Suprapubic skin (tissue), 4 donors: ENCODE results near the gene GUCY1A2. TPM values are rescaled to one million over a fixed set of nuclear protein-coding genes. Genes with fewer than 3 reads are reported as not detected.

Experiments used
- DNase-seq, 2 donors: peaks; one replicate each; pipeline ENCODE4 v3.0.0-alpha.2; 2019; ENCODE audit warnings: low spot score in 2 of 2
- H3K27ac ChIP-seq: fragments of 200-600 bp; sonication (generic); one replicate; pipeline ENCODE4 v1.5.1; 2019
- H3K27me3 ChIP-seq: fragments of 200-600 bp; sonication (generic); one replicate; pipeline ENCODE4 v1.5.1; 2019
- H3K36me3 ChIP-seq: fragments of 200-600 bp; sonication (generic); one replicate; pipeline ENCODE4 v1.5.1; 2019
- H3K4me1 ChIP-seq: fragments of 200-600 bp; sonication (generic); one replicate; pipeline ENCODE4 v1.5.1; 2019
- H3K4me3 ChIP-seq: fragments of 200-600 bp; sonication (generic); one replicate; pipeline ENCODE4 v1.5.1; 2019; ENCODE audit warnings: mild to moderate bottlenecking
- H3K9me3 ChIP-seq: fragments of 200-600 bp; sonication (generic); one replicate; pipeline ENCODE4 v1.5.1; 2019
- EP300 ChIP-seq: sonication (generic); formaldehyde crosslinking; IDR thresholded peaks from one replicate; pipeline ENCODE4 v1.6.1; 2017; ENCODE audit warnings: antibody characterized with exemption
- POLR2A ChIP-seq, 2 donors: fragments of 450-650 bp; IDR thresholded peaks; one replicate each; pipeline ENCODE4 v1.6.1; 2017; ENCODE audit warnings: antibody characterized with exemption in 2 of 2, mild to moderate bottlenecking in 2 of 2, moderate library complexity in 2 of 2
- POLR2AphosphoS5 ChIP-seq, 3 donors: sonication (generic); formaldehyde crosslinking; IDR thresholded peaks; one replicate each; pipeline ENCODE4 v1.6.1; 2017; ENCODE audit warnings: antibody characterized with exemption in 3 of 3
- WGBS: methylation state at CpG from one replicate; pipeline ENCODE4 v1.1.5; 2018; 5-methylcytosine and 5-hydroxymethylcytosine counted together
- total RNA-seq, 4 donors: library from RNA; depleted of rRNA; stranded (reverse); fragments of >200 nt; gene quantifications; one replicate each; pipeline ENCODE4 v1.1.0, GENCODE V29; 2016
- TF ChIP-seq, protein P1 (sequence below), 2 donors: fragments of 200-600 bp in 1 of 2; fragments of 450-650 bp in 1 of 2; sonication (generic) in 1 of 2; IDR thresholded peaks; one replicate each; pipeline ENCODE4 v1.5.1; 2016 to 2019; ENCODE audit warnings: antibody characterized with exemption in 2 of 2, mild to moderate bottlenecking in 1 of 2, moderate library complexity in 1 of 2

The GUCY1A2 gene
- total RNA-seq, 4 donors from 2014 or later = 0.49 to 2.7 (median 1.2) TPM

DNA sequence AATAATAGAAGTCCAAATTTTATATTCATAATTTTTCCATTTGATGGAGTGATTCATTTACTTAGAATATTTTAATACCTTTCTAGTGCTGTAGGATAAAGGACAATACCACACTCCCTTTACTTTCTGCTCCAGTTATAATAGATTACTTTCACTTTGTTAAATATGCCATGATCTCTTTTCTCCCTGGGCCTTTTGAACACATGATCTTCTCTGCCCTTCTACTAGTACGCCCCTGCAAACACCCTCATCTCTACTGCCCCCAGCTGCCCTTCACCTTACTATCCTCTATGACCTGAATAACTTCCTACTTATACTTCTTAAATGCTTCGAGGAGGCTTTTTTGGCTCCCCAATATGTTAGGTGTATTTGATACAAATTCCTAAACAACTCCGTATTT is 177.3 kb downstream of the GUCY1A2 start:
- H3K27me3 ChIP-seq = no peaks in the 10 kb centered on the region
- WGBS = 67% methylated on average over 3 of the region's 3 CpGs
- TF ChIP-seq POLR2A (IDR thresholded peaks at IDR 0.05) = no peak
- TF ChIP-seq POLR2AphosphoS5 (IDR thresholded peaks at IDR 0.05) = no peak
- TF ChIP-seq EP300 = no peak
- TF ChIP-seq, protein P1, sequence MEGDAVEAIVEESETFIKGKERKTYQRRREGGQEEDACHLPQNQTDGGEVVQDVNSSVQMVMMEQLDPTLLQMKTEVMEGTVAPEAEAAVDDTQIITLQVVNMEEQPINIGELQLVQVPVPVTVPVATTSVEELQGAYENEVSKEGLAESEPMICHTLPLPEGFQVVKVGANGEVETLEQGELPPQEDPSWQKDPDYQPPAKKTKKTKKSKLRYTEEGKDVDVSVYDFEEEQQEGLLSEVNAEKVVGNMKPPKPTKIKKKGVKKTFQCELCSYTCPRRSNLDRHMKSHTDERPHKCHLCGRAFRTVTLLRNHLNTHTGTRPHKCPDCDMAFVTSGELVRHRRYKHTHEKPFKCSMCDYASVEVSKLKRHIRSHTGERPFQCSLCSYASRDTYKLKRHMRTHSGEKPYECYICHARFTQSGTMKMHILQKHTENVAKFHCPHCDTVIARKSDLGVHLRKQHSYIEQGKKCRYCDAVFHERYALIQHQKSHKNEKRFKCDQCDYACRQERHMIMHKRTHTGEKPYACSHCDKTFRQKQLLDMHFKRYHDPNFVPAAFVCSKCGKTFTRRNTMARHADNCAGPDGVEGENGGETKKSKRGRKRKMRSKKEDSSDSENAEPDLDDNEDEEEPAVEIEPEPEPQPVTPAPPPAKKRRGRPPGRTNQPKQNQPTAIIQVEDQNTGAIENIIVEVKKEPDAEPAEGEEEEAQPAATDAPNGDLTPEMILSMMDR (IDR thresholded peaks at IDR 0.05) = no peak

DNA sequence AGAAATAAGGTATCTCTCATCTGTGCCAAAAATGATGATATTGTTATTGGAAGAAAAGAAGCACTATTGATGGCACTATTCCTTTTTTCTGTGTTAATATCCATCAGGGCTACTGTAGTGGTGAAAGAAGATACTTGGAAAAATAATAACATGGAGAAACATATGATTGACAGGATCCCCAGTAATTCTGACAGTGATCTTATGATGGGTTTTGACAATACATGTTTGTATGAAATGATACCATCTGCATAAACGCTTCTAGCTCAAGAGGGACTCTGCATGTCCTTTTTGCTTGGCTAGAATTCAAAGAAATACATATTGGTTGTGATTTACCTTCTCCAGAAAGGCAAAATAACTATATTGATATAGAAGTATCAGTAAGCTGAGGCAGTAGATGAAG is 178.1 kb downstream of the GUCY1A2 start:
- H3K4me3 ChIP-seq = no peak overlapping the region
- WGBS = 55% methylated on average over 1 of the region's 1 CpG

More for the DNA sequence above, 177.3 kb downstream of the GUCY1A2 start:
- H3K36me3 ChIP-seq = no peaks in the 10 kb centered on the region
- H3K4me1 ChIP-seq = no peaks in the 10 kb centered on the region
- no peak overlapping the region for H3K4me3 ChIP-seq
- no peak for DNase-seq
- no peak overlapping the region for H3K27ac ChIP-seq
- no peaks in the 10 kb centered on the region for H3K9me3 ChIP-seq

DNA sequence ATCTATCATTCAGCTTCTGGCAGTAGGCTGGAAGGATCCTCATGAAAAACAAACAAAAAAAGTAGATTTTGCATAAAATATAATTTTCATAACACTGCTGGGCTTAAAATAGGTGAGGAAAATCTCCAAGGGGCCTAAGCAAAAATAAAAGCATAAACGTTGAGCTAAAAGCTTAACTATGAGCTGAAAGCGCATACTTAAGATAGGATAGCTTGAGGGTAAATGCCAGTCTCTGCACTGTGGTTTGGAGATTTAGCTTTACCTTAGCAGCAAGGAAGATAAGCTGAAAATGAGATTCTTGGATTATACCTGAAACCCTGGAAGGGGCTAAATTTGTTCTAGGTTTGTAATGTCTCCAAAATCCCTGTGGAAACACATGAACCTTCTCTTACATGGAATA is 183.7 kb downstream of the GUCY1A2 start:
- H3K4me1 ChIP-seq = no peaks in the 10 kb centered on the region
- WGBS = 58% methylated on average over 2 of the region's 2 CpGs
- H3K36me3 ChIP-seq = no peaks in the 10 kb centered on the region
- TF ChIP-seq POLR2A (IDR thresholded peaks at IDR 0.05) (no peak), POLR2AphosphoS5 (IDR thresholded peaks at IDR 0.05) (no peak), EP300 (no peak)
- TF ChIP-seq, protein P1 (IDR thresholded peaks at IDR 0.05) = no peak
- DNase-seq = no peak
- H3K9me3 ChIP-seq = no peaks in the 10 kb centered on the region
- no peak overlapping the region for H3K27ac ChIP-seq
- H3K4me3 ChIP-seq = no peak overlapping the region
- H3K27me3 ChIP-seq = no peaks in the 10 kb centered on the region

More for the DNA sequence above, 178.1 kb downstream of the GUCY1A2 start:
- DNase-seq = no peak
- Histone ChIP-seq H3K4me1 (no peaks in the 10 kb centered on the region), H3K27me3 (no peaks in the 10 kb centered on the region), H3K27ac (no peak overlapping the region), H3K9me3 (no peaks in the 10 kb centered on the region), H3K36me3 (no peaks in the 10 kb centered on the region)
- TF ChIP-seq, protein P1 (IDR thresholded peaks at IDR 0.05) = no peak
- TF ChIP-seq EP300 = no peak
- TF ChIP-seq POLR2A (IDR thresholded peaks at IDR 0.05) = no peak
- no peak for TF ChIP-seq POLR2AphosphoS5 (IDR thresholded peaks at IDR 0.05)

DNA sequence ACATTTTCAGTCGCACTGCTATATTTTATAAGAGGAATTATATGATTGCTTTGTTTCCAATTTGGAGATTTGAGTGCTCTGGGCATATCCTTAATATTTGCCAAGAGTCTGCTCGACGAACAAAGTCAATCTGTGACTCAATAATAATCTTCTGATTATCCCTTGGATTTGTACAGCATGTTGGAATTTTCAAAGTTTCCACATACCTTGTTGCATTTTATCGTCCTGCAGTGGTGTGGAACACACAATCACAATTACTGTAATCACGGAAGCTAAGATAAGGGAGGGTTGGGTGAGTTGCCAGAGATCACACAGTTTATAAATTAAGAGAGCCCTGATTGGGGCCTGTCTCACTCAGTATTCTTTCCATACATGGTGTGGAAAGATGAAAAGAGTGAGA is 189.3 kb downstream of the GUCY1A2 start:
- DNase-seq = no peak
- WGBS = 95% methylated on average over 5 of the region's 5 CpGs

DNA sequence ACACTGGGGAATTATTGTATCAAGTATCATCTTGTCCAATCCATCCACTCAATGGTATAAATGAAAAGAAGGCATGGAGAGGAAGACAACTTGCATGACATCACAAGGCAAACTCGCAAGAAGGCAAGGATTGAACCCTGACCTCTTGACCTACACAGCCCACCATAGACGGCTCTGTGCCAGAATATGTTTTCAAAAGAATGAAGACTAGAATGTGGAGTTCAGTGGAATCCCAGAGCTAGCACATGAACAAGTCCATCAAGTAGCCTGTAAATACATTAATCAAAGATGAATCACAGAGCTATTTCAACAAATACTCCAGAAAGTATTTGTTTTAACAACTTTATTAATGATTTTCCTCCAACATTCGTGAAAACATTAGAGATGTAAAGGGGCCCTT is 189.7 kb downstream of the GUCY1A2 start:
- no peak for DNase-seq
- Histone ChIP-seq H3K4me1 (no peaks in the 10 kb centered on the region), H3K4me3 (no peak overlapping the region)

More for the DNA sequence above, 189.3 kb downstream of the GUCY1A2 start:
- H3K4me3 ChIP-seq = no peak overlapping the region
- no peak for TF ChIP-seq POLR2A (IDR thresholded peaks at IDR 0.05)
- no peak for TF ChIP-seq EP300
- TF ChIP-seq POLR2AphosphoS5 (IDR thresholded peaks at IDR 0.05) = no peak
- TF ChIP-seq, protein P1 (IDR thresholded peaks at IDR 0.05) = no peak
- H3K9me3 ChIP-seq = no peaks in the 10 kb centered on the region
- H3K27me3 ChIP-seq = no peaks in the 10 kb centered on the region
- no peak overlapping the region for H3K27ac ChIP-seq
- H3K4me1 ChIP-seq = no peaks in the 10 kb centered on the region
- no peaks in the 10 kb centered on the region for H3K36me3 ChIP-seq

More for the DNA sequence above, 189.7 kb downstream of the GUCY1A2 start:
- 76% methylated on average over 3 of the region's 3 CpGs for WGBS
- H3K9me3 ChIP-seq = no peaks in the 10 kb centered on the region
- H3K36me3 ChIP-seq = no peaks in the 10 kb centered on the region
- TF ChIP-seq POLR2AphosphoS5 (IDR thresholded peaks at IDR 0.05) (no peak), POLR2A (IDR thresholded peaks at IDR 0.05) (no peak), EP300 (no peak)
- TF ChIP-seq, protein P1 (IDR thresholded peaks at IDR 0.05) = no peak
- no peak overlapping the region for H3K27ac ChIP-seq
- H3K27me3 ChIP-seq = no peaks in the 10 kb centered on the region
